GM12801 (cell line): ENCODE data around the gene WASHC4.

Experiments
- CTCF ChIP-seq: IDR thresholded peaks from one replicate; pipeline ENCODE4 v1.5.1; 2011; ENCODE audit warnings: control low read depth; ENCODE audit not compliant: insufficient read length; ENCODE audit errors: extremely low read depth

Gene WASHC4

GRCh38 chr12:105072888-105073488, 34.5 kb upstream of the WASHC4 start:
- no peak for TF ChIP-seq CTCF

- no peak for TF ChIP-seq CTCF
Observed at GRCh38 chr12:105076098-105076497, 31.4 kb upstream of the WASHC4 start.

GRCh38 chr12:105076913-105077312, 30.6 kb upstream of the WASHC4 start:
- TF ChIP-seq CTCF = no peak

GRCh38 chr12:105077435-105077834, 30.1 kb upstream of the WASHC4 start:
- TF ChIP-seq CTCF = no peak

- TF ChIP-seq CTCF = no peak
Observed at GRCh38 chr12:105078712-105079570, 28.6 kb upstream of the WASHC4 start.

GRCh38 chr12:105083031-105083430, 24.5 kb upstream of the WASHC4 start:
- TF ChIP-seq CTCF = no peak

- no peak for TF ChIP-seq CTCF
Observed at GRCh38 chr12:105083551-105084105, 23.9 kb upstream of the WASHC4 start.
